Measurements from ENCODE around the gene UBAC1.
"Not testable (repeated sequence)": the region's sequence is repeated elsewhere in the genome, so short reads cannot be mapped to it uniquely, and the experiment has no call there.

Gene UBAC1

DNA sequence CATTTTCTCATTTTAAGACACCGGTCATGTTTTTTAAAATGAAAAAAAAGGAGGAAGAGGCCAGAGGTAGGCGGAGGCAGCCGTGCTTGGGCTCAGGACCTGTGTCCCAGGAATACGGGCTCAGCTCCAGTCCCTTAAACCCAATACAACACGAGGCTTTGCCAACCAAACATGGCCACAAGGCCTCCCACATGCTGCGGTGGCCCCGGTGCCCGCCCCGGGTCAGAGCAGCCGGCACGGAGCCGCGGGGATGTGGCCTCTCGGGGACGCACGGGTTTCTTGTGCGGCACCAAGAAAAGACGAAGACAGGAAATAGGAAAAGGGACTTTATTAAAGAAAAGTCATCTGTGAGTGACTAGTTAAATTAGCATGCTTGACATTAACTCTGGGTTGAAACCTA is 28.5 kb downstream of the UBAC1 start:
- DNase-seq: no peak

DNA sequence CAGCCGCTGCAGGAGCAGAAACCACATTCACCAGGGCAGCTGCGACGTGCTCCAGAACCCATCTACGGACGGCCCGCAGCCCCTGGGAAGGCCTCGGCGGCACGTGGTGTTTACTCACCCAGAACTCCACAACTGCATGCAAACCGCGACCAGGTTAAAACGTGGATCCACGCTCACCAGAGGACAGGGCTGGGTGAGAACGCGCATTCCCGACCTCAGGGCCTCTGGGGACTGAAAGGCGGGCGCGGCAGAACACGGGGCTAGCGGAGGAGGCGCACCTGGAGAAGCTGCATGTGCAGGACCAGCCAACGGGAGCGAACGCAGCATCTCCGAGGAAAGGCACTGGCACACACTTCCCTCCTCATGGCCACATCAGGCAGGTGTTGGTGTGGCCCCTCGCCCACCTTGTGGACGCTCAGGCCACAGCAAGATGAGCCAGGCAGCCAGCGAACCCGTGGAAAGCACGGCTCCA is 29.8 kb downstream of the UBAC1 start:
- DNase-seq: no peak

DNA sequence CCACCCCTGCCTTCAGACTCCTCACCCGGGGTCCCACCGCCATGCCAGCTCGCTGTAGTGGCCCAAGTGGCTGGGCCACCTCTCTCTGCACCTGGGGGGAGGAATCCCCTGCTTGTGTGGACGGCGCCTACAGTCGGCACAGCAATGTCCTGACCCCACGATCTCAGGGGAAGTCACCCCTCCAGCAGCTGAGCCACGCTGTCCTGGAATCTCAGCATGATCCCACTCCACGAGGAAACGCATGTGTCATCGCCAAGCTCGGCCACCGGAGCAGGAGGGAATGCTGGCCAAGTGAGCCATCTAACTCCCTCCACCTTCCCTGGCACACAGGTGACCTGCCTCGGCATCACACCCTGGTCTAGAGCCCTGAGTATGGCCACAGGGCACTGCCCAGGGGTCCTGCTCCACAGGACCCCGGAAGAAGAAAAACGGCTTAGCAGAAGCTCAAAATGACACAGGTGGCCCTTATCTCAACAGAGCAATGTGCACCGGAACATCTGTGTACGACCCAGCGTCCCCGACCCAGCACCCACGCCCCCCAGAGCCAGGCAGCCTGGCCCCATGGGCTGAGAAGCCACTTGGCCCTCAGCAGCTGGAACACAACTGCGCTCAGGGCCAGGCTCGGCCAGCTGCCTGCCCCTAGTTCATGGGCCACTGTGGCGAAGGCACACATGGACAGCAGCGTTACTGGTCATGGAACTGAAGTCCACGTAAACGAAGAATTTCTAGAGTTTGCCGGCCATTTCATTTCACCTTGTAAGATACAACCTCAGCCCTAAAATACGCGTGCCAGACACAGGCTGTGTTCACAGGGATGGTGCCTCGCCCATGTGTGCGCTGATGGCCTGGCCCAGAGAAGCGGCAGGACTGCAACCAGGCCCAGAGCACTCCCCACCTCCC is 30.5 kb downstream of the UBAC1 start:
- no peak for DNase-seq

DNA sequence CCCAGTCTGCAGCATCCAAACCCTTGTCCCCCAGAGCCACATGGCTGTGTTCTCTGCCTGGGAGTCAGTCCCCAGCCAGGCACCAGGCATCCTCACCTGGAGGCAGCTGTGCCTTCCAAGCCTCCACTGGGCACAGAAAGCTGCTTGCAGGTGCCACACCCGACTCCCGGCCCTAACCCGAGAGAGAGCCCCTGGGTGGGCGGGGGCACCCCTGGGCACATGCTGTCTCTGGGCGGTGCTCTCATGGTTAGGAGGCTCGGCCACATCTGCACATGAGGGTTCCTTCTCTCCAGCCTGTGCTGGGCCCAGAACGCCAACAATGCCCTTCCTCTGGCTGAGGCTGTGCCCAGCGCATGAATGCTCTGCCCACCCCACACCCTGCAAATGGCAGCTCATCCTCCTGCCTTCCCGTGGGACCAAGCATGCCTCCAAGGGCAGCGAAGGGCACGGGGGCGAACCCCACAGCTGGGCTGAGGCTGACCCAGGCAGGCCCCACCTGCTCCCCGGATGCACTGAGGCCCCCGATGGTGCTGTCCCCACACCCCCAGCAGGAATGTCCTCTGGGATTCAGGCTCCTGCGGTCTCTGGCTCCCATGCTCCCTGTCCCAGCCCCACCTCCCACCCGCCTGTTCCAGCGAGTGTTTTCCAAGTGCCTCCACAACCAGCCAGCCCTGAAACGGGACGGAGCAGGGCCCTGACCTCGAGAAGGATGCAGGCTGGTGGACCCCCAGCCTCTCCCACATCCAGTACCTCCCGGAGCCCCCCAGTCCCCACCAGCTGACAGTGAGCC is 31.3 kb downstream of the UBAC1 start:
- no peak for DNase-seq

DNA sequence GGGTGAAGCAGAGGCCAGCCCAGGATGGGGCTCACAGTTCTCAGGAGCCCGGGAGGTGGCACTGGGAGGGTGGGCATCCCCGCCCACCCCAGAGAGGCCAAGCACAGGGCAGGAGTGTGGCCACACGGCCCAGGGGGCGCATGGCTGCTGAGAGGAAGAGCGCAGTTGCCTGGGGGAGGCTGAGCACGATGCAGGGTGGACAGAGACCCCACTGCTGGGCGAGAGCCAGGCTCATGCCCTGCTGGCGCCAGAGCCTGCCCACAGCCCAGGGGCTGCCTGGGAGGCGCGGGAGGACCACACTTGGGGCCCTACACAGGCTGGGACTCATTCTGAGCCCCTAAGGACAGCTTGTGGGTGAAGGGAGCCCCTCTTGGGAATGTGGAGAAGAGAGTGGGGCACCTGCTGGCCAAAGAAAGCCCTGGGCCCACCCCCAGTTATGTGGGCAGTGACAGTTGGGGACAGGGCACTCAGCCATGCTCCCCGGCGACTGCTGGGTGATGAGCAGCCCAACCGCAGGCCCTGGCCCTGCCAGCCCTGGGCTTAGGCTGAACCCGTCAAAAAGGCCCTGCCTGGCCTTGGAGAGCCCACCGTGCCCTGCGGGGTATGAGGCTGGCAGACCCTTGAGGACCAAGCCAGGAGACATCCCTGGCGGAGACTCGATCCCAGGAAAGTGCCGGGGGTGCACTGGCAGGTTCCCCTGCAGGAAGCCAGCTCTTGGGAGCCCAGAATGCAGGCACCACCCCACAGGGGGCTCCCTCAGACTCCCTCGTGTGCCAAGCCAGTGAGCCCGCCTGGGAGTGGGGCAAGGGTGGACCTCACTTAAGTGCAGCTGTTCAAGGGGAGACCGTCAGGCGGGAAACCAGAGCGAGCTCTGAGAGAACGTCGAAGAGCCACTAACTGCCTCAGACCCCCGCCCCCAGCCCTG is 32.2 kb downstream of the UBAC1 start:
- no peak for DNase-seq

DNA sequence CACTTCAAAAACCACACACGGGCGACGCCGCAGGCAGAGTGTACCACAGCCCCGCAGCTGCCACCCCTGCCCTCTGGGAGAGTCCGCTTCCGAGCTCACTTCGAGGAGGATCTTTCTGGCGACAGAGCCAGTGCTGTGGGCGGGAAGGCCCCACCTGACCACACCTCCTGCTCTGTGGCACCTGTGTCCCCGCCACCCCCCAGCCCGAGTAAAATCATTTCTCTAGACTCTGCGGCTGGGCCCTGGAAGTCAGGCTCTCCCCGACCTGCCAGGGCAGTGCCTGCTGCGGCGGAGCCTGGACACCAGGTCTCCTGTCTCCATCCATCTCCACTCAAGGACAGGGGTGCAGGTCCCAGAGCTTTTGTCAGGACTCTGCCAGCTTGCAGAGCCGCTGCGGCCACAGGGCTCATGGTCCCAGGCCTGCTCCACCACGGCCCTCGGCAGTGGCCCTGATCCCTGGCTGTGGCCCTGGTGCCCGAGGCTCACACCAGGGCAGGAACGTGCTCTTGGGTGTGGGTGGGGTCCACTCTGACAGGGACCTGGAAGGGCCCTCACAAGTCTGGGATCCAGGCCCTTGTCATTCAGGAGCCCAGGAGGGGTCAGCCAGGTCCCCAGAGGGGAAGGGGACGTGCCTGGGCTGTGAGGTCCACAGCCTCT is 33.0 kb downstream of the UBAC1 start:
- DNase-seq: no peak

DNA sequence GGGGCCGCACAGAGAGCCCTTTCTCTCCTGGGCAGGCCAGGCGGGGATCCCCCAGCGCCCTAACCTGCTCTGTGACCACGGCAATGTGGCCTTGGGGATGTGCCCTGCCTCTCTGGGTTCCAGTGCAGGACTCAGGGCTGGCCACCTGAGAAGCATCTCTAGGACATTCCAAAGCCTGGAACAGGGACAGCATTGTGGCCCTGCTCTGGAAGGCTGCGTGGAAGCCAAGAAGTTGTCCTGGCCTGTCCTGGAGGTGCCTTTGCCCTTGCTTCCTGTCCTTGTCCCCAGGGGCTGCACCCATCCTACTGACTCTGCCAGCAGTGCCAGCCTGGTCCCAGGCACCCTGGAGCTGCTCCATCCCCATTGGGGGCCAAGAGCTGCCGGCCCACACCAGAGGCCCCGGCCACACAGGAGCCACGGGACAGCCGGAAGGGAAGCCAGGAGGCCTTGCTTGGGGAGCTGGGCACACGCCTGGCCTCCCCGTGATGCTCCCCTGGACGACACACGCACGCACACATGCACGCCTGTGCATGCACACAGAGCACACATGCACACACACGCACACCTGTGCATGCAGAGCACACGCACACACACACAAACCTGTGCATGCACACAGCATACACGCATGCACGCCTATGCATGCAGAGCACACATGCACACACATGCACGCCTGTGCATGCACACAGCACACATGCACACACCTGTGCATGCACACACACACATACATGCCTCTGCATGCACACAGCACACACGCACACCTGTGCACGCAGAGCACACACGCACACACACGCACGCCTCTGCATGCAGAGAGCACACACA is 33.8 kb downstream of the UBAC1 start:
- no peak for DNase-seq

DNA sequence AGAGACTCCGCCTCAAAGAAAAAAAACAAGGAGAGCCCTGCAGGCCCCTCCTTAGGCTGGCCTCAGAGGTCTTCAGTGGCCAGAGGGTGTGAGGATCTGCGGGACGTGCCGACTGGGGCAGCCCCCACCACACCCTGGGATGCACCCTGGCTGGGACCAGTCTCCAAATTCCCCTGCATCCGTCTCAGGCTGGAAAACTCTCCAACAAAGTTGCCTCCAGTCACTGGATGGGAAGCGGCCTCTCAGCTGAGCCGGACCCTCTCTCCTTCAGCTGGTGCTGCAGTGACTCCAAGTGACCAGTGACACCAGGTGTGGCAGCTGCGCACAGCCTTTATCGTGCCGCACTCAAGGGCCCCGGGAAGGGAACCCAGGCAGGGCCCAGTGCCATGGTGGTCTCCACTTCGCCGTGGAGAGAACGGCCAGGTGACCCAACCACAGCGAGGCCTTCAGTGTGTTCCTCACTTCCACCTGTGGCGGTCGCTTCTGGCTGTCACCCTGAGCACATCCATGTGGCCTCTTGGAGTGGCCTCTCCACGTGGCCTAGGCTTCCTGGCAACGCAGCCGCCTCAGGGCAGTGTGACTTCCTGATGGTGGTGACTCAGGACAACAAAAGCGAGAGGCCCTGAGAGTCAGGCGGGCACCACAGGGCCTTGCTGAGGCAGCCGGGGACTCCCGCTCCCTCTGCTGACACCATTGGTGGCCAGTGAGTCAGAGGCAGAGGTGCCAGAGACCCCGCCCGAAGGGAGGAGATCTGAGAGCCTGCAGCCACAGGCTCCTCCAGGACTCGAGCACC is 34.6 kb downstream of the UBAC1 start:
- DNase-seq: peak; percentile 80

DNA sequence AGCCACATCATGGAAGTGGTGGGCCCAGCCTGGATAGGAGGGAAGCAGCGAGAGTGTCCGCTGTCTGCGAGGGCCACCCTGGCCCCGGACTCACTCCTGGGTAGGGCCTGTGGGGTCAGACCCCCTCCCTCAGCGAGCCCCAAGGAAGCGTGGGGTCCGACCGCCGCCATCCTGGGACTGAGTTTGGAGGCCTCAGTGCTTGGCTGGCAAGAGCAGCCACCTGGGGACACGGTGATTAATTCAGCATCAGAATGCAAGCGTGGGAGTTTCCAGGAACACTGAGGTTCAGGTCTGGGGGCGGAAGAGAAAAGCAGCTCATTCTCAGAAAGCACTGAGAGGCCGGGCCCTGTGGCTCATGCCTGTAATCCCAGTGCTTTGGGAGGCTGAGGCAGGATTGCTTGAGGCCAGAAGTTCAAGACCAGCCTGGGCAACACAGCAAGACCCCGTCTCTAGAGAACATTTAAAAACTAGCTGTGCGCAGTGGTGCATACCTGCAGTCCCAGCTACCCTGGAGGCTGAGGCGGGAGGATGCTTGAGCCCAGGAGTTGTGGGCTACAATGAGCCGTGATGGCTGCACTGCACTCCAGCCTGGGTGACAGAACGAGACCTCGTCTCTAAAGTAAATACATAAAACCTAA is 35.6 kb downstream of the UBAC1 start:
- no peak for DNase-seq

DNA sequence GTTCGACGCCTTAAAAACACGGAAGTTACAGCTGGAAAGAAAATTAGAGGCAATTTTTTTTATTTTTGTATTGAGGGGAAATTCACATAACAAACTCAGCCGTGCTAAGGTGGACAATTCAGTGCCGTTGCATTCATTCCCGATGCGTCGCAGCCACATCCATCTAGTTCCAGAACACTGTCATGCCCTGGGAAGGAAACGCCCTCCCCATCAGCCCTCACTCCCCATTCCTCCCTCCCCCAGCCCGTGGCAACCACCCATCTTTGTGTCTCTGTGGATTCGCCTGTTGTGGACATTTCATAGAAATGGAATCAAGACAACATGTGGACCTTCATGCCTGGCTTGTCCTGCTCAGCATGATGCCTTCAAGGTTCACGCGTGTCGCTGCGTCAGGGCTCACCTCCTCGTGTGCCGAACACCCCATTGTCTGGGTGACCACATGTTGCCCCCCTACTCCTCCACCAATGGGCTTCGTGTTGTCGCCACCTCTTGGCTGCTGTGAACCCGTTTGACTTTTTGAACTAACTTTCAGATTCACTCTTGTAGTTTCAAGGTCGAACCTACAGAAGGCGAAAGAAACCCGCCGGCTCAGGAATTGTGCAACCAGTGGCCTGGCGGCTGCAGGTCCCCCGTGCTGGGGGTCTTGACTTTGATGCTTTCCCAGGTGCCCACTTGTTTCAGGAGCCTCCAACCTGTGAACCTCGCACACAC is 36.4 kb downstream of the UBAC1 start:
- DNase-seq: no peak

DNA sequence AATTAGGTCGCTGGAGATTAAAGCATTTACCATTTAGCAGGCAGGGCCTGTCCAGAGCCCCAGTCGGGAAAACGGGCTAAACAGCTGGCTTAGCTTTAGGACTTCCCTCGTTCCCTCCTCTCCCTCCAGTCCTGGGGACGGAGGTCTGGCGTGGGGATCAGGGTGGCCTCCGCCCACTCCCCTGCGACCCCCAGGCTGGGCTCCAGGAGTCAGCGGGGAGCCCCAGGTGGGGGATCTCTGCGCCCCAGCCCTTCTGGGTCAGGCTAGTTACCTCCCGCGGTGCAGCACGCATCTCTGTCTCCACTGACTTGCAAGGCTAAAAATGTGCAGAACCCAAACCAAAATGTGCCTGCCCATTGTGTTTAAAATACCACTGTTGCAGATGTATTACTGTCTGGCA is 37.7 kb downstream of the UBAC1 start:
- DNase-seq: no peak

DNA sequence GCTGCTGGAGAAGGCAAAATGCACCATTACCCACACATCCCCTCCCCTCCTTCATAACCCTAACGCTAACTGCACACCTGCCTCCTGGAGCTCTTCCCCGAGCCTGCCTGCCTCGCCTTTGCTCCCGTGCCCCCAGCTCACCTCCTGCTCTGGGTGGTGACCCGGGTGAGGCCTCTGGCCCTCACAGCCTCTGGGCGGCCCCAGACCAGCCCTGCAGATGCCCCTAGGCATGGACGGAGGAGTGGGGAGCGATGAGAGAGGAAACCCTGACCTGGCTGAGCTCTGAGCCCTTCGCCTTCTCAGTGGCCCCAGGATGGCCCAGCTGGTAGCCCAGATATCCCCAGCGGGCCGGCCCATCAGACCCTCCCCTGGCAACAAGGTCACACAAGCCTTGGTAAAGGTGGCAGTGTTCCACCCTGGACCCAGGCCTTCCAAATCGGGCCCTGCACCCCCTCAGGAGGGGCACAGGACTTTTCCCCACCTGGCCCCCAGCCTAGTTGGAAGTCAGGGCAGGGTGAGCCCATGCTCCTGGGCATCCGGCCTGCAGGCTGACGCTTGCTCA is 39.3 kb downstream of the UBAC1 start:
- DNase-seq: no peak

DNA sequence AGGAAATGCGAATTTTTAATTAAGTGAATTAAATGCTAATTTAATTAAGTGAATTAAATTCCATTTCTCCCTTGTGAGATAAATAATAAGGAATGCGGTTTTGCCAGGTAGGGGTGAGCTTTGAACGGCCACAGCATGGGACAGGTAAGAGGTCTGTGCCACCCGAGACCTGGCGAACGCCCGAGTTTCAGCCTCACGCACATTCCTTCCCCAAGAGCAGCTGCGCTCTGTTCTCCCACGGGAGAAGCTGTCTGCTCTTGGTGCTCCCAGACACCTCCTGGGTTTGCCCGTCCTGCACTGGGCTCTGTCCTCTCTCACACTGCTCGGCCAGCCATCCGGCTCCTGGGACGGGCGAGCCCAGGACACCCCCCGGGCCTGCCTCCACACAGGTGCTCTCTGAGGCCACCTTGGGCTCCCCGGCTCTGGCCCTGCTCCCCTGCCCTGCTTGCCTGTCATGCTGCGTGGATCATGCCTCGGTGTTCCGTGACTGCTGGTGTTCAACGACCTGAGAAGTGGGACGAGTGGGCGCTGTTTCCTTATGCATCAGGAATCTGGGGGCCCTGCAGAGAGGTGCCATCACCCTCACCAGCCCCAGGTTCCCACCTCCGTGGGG is 40.1 kb downstream of the UBAC1 start:
- DNase-seq: no peak

DNA sequence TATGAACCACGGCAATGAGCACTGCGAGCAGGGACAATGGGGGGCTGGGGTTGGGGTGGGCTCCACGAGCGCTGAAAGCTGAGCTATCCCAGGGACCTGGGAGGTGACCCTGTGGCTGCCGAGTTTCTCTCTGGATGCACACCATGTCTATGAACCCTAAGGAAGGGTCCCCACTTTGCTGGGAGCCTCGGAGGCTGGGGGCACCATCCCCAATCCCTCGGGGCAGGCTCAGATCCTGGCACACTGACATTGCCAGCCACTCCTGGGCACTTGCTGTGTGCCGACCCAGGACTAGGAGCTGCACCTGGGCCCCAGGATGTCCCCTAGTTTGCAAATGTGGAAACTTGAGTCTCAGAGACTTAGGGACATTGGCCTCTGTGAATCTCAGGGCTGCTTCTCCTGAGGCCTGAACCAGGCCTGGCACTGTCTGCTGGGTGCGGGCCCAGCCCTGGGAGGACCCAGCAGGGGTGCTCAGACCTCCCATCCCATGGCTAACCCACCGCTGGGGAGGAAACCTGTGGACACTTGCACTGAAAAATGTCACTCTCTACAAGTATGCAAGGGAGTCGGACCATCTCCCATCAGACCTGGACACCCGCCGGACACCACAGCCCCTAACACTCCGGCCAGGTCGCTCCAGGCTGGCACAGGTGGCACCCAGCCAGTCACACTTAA is 40.8 kb downstream of the UBAC1 start:
- DNase-seq: no peak

DNA sequence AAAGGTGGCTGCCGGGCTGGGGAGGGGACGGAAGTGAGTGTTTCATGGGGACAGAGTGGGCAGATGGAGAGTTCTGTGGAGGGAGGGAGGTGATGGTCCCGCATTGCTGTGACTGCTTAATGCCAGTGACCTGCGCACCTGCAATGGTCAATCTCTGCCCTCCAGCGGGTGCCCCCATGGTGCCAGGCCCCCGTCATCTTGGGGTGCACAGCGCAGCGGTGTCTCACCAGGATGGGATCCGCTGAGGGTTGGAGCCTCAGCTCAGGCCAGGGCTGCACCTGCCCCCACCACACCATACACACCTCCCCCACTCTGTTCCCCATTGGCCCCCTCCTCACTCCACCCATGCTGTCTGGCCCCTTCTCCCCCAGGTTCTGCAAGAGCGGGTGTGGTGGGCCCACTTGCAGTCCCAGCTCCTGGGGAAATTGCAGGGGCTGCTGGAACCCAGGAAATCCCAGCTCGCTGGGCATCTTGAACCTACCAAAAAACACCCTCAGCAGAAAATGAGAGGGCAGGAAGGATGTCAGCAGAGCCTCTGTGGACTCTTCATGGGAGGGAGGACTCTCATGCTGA is 41.8 kb downstream of the UBAC1 start:
- no peak for DNase-seq

DNA sequence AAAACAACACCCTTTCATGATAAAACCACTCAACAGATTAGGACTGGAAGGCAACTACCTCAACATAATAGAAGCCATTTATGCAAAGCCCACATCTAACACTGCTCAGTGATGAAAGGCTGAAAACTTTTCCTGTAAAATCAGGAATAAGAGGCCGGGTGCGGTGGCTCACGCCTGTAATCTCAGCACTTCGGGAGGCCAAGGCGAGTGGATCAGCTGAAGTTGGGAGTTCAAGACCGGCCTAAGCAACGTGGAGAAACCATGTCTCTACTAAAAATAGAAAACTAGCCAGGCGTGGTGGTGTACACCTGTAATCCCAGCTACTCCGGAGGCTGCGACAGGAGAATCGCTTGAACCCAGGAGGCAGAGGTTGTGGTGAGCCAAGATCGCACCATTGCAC is 44.9 kb downstream of the UBAC1 start:
- not testable (repeated sequence) for DNase-seq

DNA sequence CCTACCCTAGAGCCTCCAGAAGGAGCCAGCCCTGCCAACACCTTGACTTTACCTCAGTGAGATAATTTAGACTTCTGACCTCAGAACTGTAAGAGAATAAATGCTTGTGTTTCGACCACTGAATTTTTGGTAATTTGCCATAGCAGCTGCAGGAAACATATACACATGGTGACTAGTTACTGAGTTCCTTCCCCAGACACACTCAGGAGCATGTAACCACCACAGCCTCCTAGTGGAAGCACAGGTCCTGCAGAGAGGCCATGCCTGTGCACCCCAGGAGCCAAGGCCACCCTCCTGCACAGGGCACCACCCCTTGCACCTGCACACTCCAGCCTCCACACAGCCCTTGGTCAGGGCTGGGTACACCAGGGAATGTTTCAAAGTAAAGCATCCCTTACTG is 46.3 kb downstream of the UBAC1 start:
- DNase-seq: no peak

DNA sequence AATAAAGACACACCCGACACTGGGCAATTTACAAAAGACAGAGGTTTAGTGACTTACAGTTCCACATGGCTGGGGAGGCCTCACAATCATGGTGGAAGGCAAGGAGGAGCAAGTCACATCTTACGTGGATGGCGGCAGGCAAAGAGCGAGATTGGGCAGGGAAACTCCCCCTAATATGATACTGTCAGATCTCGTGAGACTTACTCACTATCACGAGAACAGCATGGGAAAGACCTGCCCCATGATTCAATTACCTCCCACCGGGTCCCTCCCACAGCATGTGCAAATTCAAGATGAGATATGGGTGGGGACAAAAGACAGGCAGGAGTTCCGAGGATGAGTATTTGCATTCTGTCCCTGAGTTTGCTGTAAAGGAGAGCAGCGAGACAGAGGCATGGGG is 49.9 kb downstream of the UBAC1 start:
- DNase-seq: not testable (repeated sequence)

Measured in CD4-positive, alpha-beta T cell treated with Interferon gamma for 1 hour (primary cell).